GM10248 (cell line): ENCODE results near the gene HVCN1.

Experiments
- CTCF ChIA-PET: fragments of 300-600 bp; sonication (Branson Sonifier 250); formaldehyde crosslinking; extraction: SDS; loops from one replicate; lab custom pipeline; 2021; ENCODE audit warnings: antibody characterized with exemption; lab: Yijun Ruan, JAX
- POLR2A ChIA-PET: fragments of 350-650 bp; sonication (Branson Sonifier 250); formaldehyde crosslinking; extraction: SDS; loops from one replicate; lab custom pipeline; 2020; ENCODE audit warnings: antibody characterized with exemption; lab: Yijun Ruan, JAX
- DNase-seq: peaks from one replicate; pipeline ENCODE4 v3.0.0; 2012; ENCODE audit errors: extremely low spot score
- TF ChIP-seq, protein P1 (sequence below): IDR thresholded peaks from 2 replicates; pipeline ENCODE4 v1.5.1; 2012; ENCODE audit warnings: mild to moderate bottlenecking, low read depth; ENCODE audit errors: extremely low read depth, missing control alignments, control extremely low read depth

Gene HVCN1

DNA sequence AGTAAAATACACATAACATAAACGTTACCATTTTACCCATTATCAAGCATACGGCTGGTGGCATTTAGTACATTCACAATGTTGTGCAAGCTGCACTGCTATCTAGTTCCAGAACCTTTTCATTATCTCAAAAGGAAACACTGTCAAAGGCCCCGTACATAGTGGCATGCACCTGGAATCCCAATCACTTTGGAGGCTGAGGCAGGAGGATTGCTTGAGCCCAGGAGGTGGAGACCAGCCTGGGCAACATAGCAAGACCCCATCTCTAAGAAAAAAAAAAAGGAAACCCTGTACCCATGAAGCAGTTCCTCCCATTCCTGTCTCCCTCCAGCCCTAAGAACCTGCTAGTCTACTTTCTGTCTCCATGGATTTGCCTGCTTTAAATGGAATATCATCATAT, 7.4 kb upstream of the HVCN1 start:
- TF ChIP-seq, protein P1, sequence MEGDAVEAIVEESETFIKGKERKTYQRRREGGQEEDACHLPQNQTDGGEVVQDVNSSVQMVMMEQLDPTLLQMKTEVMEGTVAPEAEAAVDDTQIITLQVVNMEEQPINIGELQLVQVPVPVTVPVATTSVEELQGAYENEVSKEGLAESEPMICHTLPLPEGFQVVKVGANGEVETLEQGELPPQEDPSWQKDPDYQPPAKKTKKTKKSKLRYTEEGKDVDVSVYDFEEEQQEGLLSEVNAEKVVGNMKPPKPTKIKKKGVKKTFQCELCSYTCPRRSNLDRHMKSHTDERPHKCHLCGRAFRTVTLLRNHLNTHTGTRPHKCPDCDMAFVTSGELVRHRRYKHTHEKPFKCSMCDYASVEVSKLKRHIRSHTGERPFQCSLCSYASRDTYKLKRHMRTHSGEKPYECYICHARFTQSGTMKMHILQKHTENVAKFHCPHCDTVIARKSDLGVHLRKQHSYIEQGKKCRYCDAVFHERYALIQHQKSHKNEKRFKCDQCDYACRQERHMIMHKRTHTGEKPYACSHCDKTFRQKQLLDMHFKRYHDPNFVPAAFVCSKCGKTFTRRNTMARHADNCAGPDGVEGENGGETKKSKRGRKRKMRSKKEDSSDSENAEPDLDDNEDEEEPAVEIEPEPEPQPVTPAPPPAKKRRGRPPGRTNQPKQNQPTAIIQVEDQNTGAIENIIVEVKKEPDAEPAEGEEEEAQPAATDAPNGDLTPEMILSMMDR, result no peak
- ChIA-PET CTCF (interaction anchor here (1.2 kb wide), 1 partner anchor 89 kb away, joined by 3 read pairs; no protein-coding TSS in a partner anchor), POLR2A (no interaction called here)
- DNase-seq, result no peak

DNA sequence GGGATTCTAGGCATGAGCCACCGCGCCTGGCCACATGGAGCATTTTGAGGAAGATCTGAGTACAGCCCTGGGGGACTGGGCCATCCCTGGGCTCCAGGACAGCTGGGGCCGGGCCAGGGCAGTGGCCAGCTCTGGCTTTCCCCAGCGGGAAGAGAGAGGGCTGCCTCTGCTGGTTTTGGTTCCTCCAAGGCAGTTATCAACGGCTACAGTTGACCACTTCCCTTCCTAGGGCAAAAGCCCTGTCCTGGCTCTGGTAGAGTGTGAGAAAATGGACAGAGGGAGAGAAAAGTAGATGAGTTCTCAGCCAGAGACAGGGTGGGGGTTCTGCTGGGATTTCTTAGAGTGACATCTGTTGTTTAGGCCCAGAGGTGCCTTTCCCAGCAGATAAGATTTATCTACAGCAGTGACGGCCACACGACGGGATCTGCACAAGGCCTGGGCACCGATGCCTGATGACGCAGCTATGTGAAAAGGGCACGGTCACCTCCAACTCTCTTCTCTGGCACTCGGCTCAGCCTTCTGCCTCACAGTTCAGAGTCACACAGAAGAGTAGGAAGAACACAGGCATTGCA, 5.5 kb upstream of the HVCN1 start:
- ChIA-PET POLR2A (interaction anchor here (0.6 kb wide), 1 partner anchor 261 kb away, joined by 3 read pairs; no protein-coding TSS in a partner anchor), CTCF (interaction anchor here (0.9 to 2.9 kb wide), 6 partner anchors 17 to 134 kb away, joined by 3 to 10 read pairs (median 4); no protein-coding TSS in a partner anchor)
- TF ChIP-seq, protein P1, result no peak
- DNase-seq, result peak; percentile 32

DNA sequence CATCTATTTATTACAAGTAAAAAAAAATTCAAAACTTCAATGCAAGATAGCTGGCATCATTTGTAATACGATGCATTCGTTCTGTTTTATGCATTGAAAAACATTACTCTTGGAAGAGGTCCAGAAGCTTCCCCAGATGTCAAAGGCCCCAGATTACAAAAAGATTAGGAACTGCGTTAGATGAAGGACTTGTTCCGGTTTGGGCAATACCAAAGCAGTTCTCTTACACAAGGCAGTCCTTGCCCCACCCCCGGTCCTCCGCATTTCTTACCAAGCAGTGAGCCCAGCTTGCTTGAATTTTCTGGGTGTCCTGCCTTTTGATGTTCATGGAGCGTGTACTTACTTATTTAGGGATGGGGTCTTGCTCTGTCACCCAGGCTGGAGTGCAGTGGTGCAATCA, 4.8 kb upstream of the HVCN1 start:
- ChIA-PET POLR2A (interaction anchor here (0.6 kb wide), 1 partner anchor 260 kb away, joined by 3 read pairs; no protein-coding TSS in a partner anchor), CTCF (interaction anchor here (0.9 to 2.9 kb wide), 5 partner anchors 26 to 134 kb away, joined by 3 to 10 read pairs (median 4); no protein-coding TSS in a partner anchor)
- TF ChIP-seq, protein P1, result no peak
- no peak for DNase-seq

DNA sequence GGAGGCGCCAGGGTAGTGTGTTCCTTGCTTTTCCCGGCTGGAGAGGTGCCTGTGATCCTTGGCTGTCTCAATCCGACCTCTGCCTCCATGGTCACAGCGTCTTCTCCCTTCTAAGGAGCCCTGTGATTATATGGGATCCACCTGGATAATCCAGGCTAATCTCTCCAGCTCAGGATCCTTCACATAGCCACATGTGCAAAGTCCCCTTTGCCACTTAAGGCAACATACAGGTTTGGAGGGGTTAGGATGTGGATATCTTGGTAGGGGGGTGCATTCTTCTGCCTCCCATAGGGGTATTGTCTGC, 1.2 kb upstream of the HVCN1 start:
- ChIA-PET CTCF (interaction anchor here (1.1 to 1.3 kb wide), 3 partner anchors 8 to 221 kb away, joined by 3 to 4 read pairs (median 3); partner anchors contain the start of gene FAM216A), POLR2A (interaction anchor here (1.2 kb wide), 1 partner anchor 22 kb away, joined by 3 read pairs; no protein-coding TSS in a partner anchor)
- TF ChIP-seq, protein P1, result no peak
- DNase-seq, result peak; percentile 6

DNA sequence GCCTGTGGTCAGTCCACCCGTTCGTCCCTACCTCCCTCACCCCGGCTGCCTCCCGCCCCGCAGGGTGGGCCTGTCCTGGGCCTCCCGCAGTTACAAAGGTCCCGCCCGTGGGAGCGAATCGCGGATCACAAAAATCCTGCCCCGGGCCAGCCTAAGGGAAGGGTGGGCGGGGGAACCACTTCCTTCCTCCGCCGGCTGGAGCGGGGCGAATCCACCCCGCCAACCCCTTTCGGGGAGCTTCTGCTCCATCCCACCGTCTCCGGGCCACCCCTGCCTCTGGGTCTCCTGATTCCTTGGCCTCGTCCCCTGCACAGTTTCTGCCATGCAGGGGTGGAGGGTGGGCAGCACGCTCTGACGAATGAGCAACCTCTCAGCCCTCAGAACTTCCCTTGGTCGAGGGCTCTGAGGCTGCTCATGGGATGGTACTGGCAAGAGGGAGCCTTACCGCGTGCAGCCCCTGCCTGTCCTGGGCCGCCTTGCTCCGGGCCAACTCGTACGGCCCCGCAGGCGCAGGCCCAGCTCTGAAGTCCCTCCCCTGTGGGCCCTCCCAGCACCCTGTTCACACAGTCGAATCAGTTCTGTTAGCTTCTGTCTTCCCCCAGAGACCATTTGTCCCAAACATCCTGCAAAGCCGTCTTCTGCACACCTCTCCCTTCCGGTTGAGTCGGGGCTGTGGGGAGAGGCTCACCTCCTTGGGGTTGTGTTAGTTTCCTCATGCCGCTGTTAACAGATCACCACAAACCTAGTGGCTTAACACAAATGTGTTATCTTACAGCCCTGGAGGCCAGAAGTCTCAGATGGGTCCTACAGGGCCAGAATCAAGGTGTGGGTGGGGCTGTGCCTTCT, 589 bp upstream of the HVCN1 start:
- POLR2A ChIA-PET, result interaction anchor here (1.2 kb wide), 1 partner anchor 21 kb away, joined by 3 read pairs; no protein-coding TSS in a partner anchor
- peak; percentile 80 for DNase-seq
- CTCF ChIA-PET, result interaction anchor here (1.1 to 1.3 kb wide), 3 partner anchors 8 to 221 kb away, joined by 3 to 4 read pairs (median 3); partner anchors contain the start of gene FAM216A

More for the DNA sequence above, 589 bp upstream of the HVCN1 start:
- TF ChIP-seq, protein P1, result no peak
